Kasumi-1 (cell line): Measurements from ENCODE around the gene MBP.

Source experiments
- DNase-seq, 2 experiments: peaks; one replicate each; lab custom pipeline; 2025; lab: John Stamatoyannopoulos, UW

The MBP gene

GRCh38 chr18:77132369-77133050, at the start of gene MBP:
MBP (minus strand) TSS chr18:77132783; CDS start chr18:77105261, 27,522 bp downstream.
- DNase-seq = peak; percentile 13 to 46

DNA sequence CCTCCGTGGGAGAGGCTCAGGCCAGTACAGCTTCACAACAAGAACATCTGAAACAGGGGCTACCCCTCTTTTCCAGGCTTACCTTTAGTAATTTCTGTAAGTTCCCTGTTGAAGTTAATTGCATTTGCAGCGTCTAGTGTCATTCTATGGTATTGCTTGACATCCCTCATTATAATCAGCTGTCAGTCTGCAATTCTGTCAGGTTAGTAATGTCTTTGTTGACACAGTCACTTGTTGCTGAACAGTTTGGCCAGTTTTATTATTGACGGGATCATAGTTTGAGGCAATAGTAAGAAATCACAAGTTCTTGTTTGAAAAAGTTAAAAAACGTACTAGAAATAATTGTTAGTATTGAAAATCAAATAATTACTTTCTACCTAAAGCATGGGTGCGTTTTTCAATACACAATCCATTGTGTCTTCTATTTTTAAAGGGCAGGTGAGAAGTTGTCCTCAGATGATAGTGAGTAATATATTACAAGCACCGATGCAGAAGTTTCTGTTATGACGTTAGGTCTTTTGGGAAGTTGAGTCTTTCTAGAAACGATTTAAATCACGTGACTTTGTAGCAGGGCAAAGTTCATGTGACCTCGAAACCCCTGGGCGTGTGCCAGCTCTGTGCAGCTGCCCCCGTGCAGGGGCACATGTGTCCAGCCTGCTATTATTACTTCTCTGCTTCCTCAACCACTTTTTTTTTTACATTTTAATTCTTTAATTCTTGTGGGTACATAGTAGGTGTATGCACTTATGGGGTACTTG, 49.5 kb upstream of the MBP start:
- no peak for DNase-seq

DNA sequence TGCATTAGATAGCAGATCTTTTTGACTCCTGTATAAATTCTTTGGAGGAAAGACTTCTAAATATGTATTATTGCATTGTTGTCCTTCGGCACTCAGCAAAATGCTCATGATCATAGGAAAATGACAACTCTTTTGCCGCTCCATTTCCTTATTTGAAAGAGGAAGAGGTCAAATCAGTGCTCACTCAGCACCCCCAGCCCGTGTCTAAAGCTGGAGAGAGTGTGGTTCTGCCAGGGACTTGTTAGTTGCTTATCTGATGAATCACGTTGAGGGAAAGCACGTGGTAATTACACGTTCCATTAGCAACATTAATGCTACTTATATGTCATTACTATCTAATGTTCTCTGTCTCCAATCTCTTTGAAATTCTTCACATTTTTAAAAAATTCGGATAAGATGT, 46.0 kb upstream of the MBP start:
- no peak for DNase-seq

GRCh38 chr18:77177009-77177408, 44.4 kb upstream of the MBP start:
- no peak for DNase-seq

- no peak for DNase-seq
These were observed 40.9 kb upstream of the MBP start for GRCh38 chr18:77173275-77174030.

DNA sequence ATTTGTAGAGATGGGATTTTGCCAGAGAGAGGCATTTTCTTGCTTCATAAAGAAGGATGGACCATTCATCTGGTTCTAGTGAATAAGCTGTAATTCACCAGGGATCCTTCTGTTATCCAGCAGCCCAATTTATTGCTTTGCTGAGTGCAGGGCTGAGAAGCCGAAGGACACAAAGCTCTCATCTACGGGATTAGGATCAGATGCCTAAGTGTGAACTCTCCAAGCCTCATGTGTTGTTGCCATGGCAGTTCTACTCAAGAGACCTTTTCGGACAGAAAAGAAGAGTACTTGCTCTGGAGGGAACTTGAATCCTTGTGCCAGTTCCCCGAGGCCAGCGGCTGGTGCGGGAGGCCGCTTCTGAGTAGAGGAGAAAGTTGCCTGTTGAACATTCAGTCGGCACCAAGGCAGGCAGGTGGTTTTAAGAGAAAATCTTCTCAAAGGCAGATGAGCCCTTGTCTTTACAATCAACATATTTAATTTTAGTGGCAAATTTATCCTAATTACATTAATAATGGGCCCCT, 38.4 kb upstream of the MBP start:
- DNase-seq = no peak

DNA sequence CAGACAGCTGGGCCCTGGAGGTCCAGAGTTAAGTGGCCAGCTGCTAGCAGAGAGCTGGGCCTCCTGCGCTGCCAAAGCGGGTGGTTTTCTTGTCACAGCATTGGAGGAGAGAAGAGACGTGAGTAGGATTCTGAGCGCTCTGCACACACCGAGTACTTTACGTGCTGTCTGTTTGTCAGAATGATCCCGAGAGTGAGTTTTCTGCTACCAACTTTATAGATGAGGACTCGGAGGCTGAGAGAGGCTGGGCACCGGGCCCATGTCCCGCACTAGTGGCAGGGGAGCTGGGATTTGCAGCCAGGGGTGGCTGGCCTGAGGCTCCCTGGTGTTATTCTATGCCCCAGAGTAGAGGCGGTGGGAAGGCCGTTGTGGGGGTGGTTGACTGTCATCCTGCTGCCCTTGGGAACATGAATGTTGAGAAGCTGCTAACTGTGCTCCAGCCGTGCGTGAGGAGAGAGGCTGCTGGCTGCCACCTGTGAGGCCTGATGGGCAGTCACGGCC, 36.3 kb upstream of the MBP start:
- DNase-seq = no peak

- DNase-seq = no peak
These were observed 34.7 kb upstream of the MBP start for GRCh38 chr18:77167251-77167650.

GRCh38 chr18:77166523-77166922, 33.9 kb upstream of the MBP start:
- no peak for DNase-seq

DNA sequence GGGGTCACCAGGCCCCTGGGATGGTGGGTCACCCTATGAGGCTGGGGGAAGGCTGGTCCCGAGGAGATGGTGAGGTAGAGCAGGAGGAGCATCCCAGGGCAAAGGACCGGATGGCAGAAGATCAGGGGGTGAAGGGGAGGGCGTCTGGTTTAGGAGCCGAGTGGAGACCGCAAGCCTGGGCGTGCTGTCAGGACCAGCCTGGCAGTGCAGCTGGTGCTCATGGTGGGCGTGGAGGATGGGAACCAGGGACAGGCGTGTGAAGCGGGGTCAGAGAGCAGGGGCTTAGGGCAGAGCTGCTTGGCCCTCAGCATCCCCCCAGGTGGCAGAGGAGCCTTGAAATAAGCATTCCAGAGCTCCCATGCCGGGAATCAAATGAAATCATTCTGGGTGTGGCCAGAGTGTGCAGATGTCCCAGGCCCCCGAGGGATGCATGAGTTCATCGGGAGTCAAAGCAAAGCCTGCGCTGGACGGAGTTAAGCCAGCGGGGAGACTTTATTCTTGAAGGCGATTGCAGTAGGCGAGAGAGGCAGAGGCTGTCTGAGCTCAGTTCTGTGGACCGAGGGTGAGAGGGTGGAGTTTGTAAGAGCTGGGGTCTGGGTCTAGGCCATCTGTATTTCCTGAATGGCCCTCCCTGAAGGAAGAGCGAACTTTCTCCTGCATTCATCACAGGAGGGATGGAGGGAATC, 33.1 kb upstream of the MBP start:
- no peak for DNase-seq

GRCh38 chr18:77164763-77165485, 32.3 kb upstream of the MBP start:
- no peak for DNase-seq

DNA sequence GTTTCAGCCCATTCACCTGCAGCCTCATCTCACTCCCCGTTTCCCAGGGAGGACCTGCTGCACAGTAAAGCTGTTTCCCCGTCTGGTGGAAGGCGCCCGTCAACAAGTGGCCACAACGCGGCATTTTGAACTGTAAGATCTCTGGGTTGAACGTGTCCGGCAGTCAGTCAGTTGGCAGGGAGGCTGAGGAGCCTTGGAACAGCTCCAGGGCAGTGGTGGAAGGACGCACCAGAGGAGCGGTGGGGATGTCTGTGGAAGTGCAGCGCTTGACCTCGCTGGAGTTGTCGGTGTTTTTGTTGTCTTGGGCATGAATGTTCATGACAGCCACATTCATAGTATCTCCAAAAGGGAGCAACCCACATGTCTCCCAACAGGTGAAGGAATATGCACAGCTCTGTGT, 31.4 kb upstream of the MBP start:
- DNase-seq = no peak

DNA sequence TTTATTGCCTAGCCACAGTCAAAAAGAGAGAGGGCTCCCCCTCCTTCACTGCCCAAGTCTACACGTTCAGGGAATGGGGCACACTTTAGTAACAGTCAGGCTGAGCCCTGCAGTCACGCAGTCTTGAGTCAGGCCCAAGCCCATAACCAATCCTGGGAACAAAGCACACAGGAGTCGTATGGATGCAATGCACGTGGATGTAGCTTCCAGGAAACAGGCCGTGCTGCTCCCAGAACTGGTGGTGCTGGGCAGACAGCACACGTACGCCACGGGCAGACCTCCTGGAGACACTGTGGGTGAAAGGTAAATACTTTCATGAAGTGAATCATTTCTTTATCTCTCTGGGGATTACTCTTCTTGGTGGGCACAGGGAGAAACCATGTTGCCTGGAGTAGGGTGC, 30.0 kb upstream of the MBP start:
- no peak for DNase-seq

- DNase-seq = no peak
These were observed 29.4 kb upstream of the MBP start for GRCh38 chr18:77161961-77162360.

GRCh38 chr18:77161383-77161782, 28.8 kb upstream of the MBP start:
- no peak for DNase-seq

DNA sequence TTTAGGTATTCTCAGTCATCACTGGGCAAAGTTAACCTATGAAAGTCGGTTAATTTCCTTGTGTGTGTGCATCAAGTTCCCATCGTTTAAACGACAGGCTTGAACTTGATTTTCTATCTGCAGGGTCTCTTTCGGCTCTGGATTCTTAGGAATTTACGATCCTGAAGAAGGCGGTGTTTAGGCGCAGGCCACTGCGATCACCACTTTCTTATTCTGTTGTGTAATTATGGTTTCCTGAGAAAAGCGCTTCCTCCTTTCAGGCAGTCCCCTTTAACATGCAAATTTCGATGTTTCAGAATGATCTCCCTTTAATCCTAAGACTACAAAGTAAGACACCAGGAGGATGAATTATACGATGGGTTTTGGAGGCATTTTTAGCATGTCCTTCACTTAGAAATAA, 27.9 kb upstream of the MBP start:
- DNase-seq = peak; percentile 61 to 63

DNA sequence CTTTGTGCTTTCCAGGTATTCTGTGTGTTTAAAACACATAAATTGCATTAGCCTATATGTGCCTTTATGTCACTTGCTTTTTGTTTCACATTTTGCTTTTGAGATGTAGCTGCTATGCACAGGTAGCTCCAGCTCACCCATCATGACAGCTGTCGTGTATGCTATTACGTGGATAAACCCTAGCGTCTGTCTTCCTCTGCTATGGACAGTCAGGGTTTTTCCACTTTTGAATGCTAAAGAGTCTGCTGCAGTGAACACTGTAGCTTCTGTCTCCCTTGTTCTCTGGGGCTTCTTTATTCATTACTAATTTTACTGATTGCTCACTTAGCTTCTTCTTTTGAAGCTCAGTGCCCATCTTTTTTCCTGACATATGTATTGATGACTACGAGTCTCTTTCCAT, 24.7 kb upstream of the MBP start:
- DNase-seq = no peak

DNA sequence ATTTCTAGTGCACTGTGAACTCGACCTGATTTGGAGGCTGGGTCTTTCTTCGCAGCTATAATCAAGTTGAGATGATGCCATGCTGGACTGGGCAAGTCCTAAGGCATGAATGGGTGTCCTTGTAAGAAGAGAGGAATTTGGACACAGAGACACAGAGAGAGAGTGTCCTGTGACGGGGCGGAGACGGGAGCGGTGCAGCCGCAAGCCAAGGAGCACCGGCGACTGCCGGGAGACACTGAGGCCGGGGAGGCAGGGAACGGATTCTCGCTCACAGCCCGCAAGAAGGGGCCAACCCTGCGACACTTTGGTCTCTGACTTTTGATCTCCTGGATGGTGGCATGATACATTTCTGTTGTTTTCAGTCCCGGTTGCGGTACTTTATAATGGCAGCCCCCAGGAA, 22.4 kb upstream of the MBP start:
- DNase-seq = no peak

DNA sequence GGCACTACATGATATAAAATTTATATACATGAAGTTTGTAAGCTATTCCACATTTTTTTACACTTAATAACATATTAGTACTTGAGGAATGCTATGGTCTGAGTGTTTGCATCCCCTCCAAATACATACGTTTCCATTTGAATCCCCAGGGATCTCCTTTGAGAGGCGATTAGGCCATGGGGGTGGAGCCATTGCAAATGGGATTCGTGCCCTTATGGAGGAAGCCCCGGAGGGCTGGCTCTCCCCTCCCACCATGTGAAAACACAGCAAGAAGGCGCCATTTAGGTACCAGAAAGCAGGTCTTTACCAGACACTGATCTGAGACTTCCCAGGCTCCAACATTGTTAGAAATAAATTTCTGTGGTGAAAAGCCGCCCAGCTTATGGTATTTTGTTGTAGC, 20.8 kb upstream of the MBP start:
- DNase-seq = no peak

DNA sequence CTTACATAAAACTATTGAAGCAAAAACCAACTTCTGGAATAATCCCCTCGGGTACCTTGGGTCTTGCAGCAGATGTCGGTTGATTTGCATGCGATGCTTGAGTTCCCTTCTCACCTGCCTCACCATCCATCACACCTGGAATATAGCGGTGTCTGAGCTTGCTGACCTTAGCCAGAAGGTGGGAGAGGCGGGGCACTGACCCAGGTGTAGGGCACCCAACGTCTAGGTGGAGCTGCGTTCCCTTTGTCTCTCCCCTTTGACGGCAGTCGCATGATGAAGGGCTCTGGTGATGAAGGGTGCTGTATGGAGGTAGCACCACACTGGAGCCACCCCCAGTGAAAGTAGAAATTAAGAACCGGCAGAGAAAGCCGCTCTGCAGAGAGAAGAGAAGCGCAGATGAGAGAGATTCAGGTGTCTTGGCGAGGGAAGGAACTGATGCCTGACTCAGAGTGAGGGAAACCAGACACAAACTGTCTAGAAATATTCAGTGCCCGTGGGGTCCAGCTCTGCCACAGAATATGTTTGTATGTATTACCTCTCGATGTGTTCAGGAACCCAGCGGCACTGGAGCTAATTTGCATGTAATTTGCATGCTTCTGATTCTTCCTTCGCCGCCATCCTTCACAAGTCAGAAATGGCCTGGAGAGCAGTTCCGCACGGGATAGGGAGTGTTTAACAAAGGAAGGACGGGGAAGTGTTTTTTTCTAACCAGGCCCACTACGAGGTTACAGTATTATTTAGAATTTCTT, 19.4 kb upstream of the MBP start:
- no peak for DNase-seq
